ENCODE measurements around the gene SCYL3. TPM values are rescaled to one million over a fixed set of nuclear protein-coding genes. Genes with fewer than 3 reads are reported as not detected.

SCYL3 gene
- total RNA-seq, 1 experiment from 2014 or later = 7.8 TPM

DNA sequence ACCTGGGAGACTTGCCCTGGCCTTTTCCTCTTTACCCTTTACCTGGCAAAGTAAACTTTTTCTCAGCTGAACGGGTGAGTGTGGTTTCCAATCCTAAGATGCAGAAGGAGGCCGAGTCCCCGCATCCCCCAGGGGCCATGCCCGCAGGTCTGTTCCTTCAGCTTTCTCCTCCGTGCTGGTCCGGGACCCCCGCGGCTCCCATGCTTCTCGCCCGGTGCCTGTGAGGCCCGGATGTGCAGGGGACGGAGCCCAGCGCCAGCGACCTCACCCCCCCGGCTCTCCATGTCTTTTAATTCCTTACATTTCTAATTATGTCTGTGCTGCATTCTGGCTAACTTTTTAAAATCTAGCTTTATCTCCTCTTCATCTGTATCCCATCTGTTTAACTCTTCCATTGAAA lies 21.5 kb upstream of the SCYL3 start:
- Histone ChIP-seq H3K4me1 (replicated peaks; ENCODE audit: insufficient read depth) (peaks cover 9% of the 10 kb centered on the region; the same call in 1 of the 2 replicates), H3K9me3 (ENCODE audit: insufficient read depth, low read depth) (no peaks in the 10 kb centered on the region), H3K27ac (no peak overlapping the region), H3F3A (ENCODE audit: insufficient read depth, low read depth) (no peaks in the 10 kb centered on the region), H4K20me1 (ENCODE audit: insufficient read depth) (no peaks in the 10 kb centered on the region), H3K79me2 (ENCODE audit: low read depth) (no peaks in the 10 kb centered on the region), H2AFZ (no peak overlapping the region), H3K4me2 (no peak overlapping the region), H3K36me3 (ENCODE audit: low read depth) (no peaks in the 10 kb centered on the region), H3K4me3 (no peak overlapping the region), H3K9me2 (ENCODE audit: insufficient read depth) (no peaks in the 10 kb centered on the region), H3K27me3 (ENCODE audit: insufficient read depth, low read depth) (no peaks in the 10 kb centered on the region)
- ChIA-PET POLR2A (ENCODE audit: unreplicated experiment) (interaction anchor here (0.7 kb wide), 1 partner anchor 1307 kb away, joined by 8 read pairs; no protein-coding TSS in a partner anchor), CTCF (no interaction called here)
- intact Hi-C loops (cut with micrococcal nuclease; ENCODE audit: unreplicated experiment) = no loop called here
- no peak for DNase-seq
- TF ChIP-seq, protein P1, sequence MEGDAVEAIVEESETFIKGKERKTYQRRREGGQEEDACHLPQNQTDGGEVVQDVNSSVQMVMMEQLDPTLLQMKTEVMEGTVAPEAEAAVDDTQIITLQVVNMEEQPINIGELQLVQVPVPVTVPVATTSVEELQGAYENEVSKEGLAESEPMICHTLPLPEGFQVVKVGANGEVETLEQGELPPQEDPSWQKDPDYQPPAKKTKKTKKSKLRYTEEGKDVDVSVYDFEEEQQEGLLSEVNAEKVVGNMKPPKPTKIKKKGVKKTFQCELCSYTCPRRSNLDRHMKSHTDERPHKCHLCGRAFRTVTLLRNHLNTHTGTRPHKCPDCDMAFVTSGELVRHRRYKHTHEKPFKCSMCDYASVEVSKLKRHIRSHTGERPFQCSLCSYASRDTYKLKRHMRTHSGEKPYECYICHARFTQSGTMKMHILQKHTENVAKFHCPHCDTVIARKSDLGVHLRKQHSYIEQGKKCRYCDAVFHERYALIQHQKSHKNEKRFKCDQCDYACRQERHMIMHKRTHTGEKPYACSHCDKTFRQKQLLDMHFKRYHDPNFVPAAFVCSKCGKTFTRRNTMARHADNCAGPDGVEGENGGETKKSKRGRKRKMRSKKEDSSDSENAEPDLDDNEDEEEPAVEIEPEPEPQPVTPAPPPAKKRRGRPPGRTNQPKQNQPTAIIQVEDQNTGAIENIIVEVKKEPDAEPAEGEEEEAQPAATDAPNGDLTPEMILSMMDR (conservative IDR thresholded peaks at IDR 0.05) = no peak
- no peak for TF ChIP-seq EZH2 (IDR thresholded peaks at IDR 0.05; ENCODE audit: low read depth)
- no TSS peak for BruUV-seq (replicated peaks)

DNA sequence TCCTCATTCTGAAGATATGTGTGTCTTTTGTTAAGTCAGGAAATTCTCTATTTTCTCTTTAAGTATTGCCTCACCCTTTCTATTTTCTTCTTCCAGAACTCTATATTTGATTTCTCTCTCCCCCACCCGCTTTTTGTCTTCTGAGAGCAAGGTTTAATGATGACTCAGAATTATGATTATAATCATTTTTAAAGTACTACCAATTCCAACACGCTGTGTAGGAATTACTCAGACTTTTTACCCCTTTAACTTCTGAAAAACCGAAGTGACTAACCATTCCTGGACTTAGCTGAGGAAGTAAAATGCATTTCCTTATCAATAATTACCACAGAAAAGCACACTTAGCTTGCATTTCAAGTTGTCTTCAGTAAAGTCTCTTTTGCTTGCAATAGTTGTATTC lies 20.8 kb upstream of the SCYL3 start:
- Histone ChIP-seq H3K9me2 (ENCODE audit: insufficient read depth) (no peaks in the 10 kb centered on the region), H3K36me3 (ENCODE audit: low read depth) (no peaks in the 10 kb centered on the region), H3K4me3 (no peak overlapping the region), H3K9me3 (ENCODE audit: insufficient read depth, low read depth) (no peaks in the 10 kb centered on the region), H4K20me1 (ENCODE audit: insufficient read depth) (no peaks in the 10 kb centered on the region), H3K27ac (no peak overlapping the region), H3K27me3 (ENCODE audit: insufficient read depth, low read depth) (no peaks in the 10 kb centered on the region), H2AFZ (no peak overlapping the region; the same call in 1 of the 2 replicates), H3K4me2 (peak overlapping the region; percentile 33; the same call in 1 of the 2 replicates), H3F3A (ENCODE audit: insufficient read depth, low read depth) (no peaks in the 10 kb centered on the region), H3K4me1 (replicated peaks; ENCODE audit: insufficient read depth) (peaks cover 9% of the 10 kb centered on the region; the same call in 1 of the 2 replicates), H3K79me2 (ENCODE audit: low read depth) (no peaks in the 10 kb centered on the region)
- no TSS peak for BruUV-seq (replicated peaks)
- intact Hi-C loops (cut with micrococcal nuclease; ENCODE audit: unreplicated experiment) = no loop called here
- ChIA-PET CTCF (no interaction called here), POLR2A (ENCODE audit: unreplicated experiment) (interaction anchor here (0.7 kb wide), 1 partner anchor 1307 kb away, joined by 8 read pairs; no protein-coding TSS in a partner anchor)
- DNase-seq = peak in 1 of 2 experiments; percentile 50
- TF ChIP-seq EZH2 (IDR thresholded peaks at IDR 0.05; ENCODE audit: low read depth) = no peak
- TF ChIP-seq, protein P1 (conservative IDR thresholded peaks at IDR 0.05) = no peak

DNA sequence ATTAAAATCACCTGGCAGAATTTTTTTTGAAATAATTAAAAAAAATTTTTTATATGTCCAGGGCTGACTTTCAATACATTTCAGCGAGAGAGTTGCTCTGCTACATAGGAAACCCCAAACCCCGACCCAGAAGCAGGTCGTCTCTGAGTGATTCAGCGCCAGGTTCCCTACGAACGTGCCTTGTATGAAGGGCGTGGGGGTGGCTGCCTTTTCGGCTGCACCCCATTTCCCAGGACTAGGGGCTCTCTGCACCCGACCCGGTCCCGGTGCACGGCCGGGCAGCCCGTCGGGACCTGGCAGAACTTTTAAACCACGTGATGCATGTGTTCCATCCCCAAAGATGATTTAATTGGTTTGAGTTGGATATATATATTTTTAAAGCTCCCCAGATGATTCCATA lies 15.8 kb upstream of the SCYL3 start:
- Histone ChIP-seq H3F3A (ENCODE audit: insufficient read depth, low read depth) (no peaks in the 10 kb centered on the region), H3K36me3 (ENCODE audit: low read depth) (no peaks in the 10 kb centered on the region), H2AFZ (no peak overlapping the region), H3K4me2 (no peak overlapping the region), H3K79me2 (ENCODE audit: low read depth) (no peaks in the 10 kb centered on the region), H3K9me3 (ENCODE audit: insufficient read depth, low read depth) (no peaks in the 10 kb centered on the region), H3K27ac (no peak overlapping the region), H3K9me2 (ENCODE audit: insufficient read depth) (no peaks in the 10 kb centered on the region), H3K27me3 (ENCODE audit: insufficient read depth, low read depth) (no peaks in the 10 kb centered on the region), H3K4me1 (replicated peaks; ENCODE audit: insufficient read depth) (peaks cover 4% of the 10 kb centered on the region; the same call in 1 of the 2 replicates), H3K4me3 (no peak overlapping the region), H4K20me1 (ENCODE audit: insufficient read depth) (no peaks in the 10 kb centered on the region)
- CTCF ChIA-PET = no interaction called here
- DNase-seq = no peak
- POLR2A ChIA-PET (ENCODE audit: unreplicated experiment) = no interaction called here
- no TSS peak for BruUV-seq (replicated peaks)
- intact Hi-C loops (cut with micrococcal nuclease; ENCODE audit: unreplicated experiment) = no loop called here
- no peak for TF ChIP-seq EZH2 (IDR thresholded peaks at IDR 0.05; ENCODE audit: low read depth)
- TF ChIP-seq, protein P1 (conservative IDR thresholded peaks at IDR 0.05) = no peak

Data from PC-9 (cell line).